Measurements from ENCODE around the gene KRT33B.

DNA sequence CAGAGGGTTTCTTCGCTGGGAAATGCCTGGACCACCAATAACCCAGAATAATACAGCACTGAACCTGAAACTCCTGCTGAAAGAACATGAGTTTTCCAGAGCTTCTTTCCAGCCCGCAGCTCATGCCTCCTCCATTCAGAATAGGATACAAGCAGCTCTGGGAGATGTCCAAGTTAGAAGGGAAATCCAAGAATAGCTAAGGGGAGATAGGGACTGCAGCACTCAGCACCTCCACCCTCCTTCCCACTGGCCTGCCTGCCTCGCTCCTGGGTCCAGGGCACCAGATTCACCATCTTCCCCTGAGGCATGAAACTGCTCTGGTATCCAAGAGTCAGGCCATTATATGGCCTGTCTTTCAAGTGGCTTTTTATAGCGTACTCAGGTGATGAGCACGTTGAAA, 23.7 kb upstream of the KRT33B start:
- TF ChIP-seq, protein P1, sequence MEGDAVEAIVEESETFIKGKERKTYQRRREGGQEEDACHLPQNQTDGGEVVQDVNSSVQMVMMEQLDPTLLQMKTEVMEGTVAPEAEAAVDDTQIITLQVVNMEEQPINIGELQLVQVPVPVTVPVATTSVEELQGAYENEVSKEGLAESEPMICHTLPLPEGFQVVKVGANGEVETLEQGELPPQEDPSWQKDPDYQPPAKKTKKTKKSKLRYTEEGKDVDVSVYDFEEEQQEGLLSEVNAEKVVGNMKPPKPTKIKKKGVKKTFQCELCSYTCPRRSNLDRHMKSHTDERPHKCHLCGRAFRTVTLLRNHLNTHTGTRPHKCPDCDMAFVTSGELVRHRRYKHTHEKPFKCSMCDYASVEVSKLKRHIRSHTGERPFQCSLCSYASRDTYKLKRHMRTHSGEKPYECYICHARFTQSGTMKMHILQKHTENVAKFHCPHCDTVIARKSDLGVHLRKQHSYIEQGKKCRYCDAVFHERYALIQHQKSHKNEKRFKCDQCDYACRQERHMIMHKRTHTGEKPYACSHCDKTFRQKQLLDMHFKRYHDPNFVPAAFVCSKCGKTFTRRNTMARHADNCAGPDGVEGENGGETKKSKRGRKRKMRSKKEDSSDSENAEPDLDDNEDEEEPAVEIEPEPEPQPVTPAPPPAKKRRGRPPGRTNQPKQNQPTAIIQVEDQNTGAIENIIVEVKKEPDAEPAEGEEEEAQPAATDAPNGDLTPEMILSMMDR (IDR thresholded peaks at IDR 0.05 in 4 of 5, conservative IDR thresholded peaks at IDR 0.05 in 1 of 5) = no peak
- no peak for TF ChIP-seq POLR2A (IDR thresholded peaks at IDR 0.05)

Data from gastrocnemius medialis (tissue), 4 donors.